Neural cell (in vitro differentiated cells): ENCODE results near the gene PTPRG. TPM values are rescaled to one million over a fixed set of nuclear protein-coding genes. Genes with fewer than 3 reads are reported as not detected.

ENCODE experiments used
- H2AFZ ChIP-seq: fragments of 200-600, 300-800 bp; sonication (generic), shearing (Covaris generic); 2 replicates; pipeline ENCODE4 v1.6.0; 2014; ENCODE audit warnings: low read depth, mild to moderate bottlenecking, antibody characterized with exemption, low read length, moderate library complexity
- H3F3A ChIP-seq: fragments of 200-600 bp; shearing (Covaris generic); 2 replicates; pipeline ENCODE4 v1.6.1; 2016; ENCODE audit warnings: mild to moderate bottlenecking, moderate library complexity, mixed read lengths, antibody characterized with exemption, low read length; ENCODE audit not compliant: insufficient read depth, poor library complexity, severe bottlenecking
- H3K27ac ChIP-seq: fragments of 200-600, 300-800 bp; sonication (generic), shearing (Covaris generic); 2 replicates; pipeline ENCODE4 v1.5.1; 2014; ENCODE audit warnings: mild to moderate bottlenecking, low read length, moderate library complexity
- H3K27me3 ChIP-seq: fragments of 300-800, 200-600 bp; sonication (generic), shearing (Covaris generic); 2 replicates; pipeline ENCODE4 v1.6.0; 2014; ENCODE audit warnings: mild to moderate bottlenecking, low read depth, low read length, moderate library complexity; ENCODE audit not compliant: insufficient read depth
- H3K36me3 ChIP-seq: fragments of 300-800, 200-600 bp; sonication (generic), shearing (Covaris generic); 2 replicates; pipeline ENCODE4 v1.5.1; 2014; ENCODE audit warnings: mild to moderate bottlenecking, antibody characterized with exemption, low read length, moderate library complexity; ENCODE audit not compliant: insufficient read depth
- H3K4me2 ChIP-seq: fragments of 300-800, 200-600 bp; sonication (generic), shearing (Covaris generic); 2 replicates; pipeline ENCODE4 v1.6.0; 2014; ENCODE audit warnings: mild to moderate bottlenecking, low read length
- H3K4me3 ChIP-seq: fragments of 300-800, 200-600 bp; sonication (generic), shearing (Covaris generic); 2 replicates; pipeline ENCODE4 v1.5.1; 2014; ENCODE audit warnings: mild to moderate bottlenecking, low read length, moderate library complexity
- H3K79me2 ChIP-seq: fragments of 200-600 bp; shearing (Covaris generic); replicated peaks from 2 replicates; pipeline ENCODE4 v1.6.0; 2014; ENCODE audit warnings: mild to moderate bottlenecking, low read length, moderate library complexity; ENCODE audit not compliant: insufficient read depth
- H3K9ac ChIP-seq: fragments of 300-800, 200-600 bp; sonication (generic), shearing (Covaris generic); 2 replicates; pipeline ENCODE4 v1.6.1; 2016; ENCODE audit warnings: mild to moderate bottlenecking, low read length, mixed read lengths
- H3K9me2 ChIP-seq: fragments of 200-600 bp; shearing (Covaris generic); 2 replicates; pipeline ENCODE4 v1.6.1; 2016; ENCODE audit warnings: mild to moderate bottlenecking, low read length, mixed read lengths; ENCODE audit not compliant: insufficient read depth
- H3K9me3 ChIP-seq: fragments of 200-600, 300-800 bp; sonication (generic), shearing (Covaris generic); 2 replicates; pipeline ENCODE4 v1.6.1; 2016; ENCODE audit warnings: mild to moderate bottlenecking, mixed run types, low read length, moderate library complexity, mixed read lengths
- H4K20me1 ChIP-seq: fragments of 200-600 bp; shearing (Covaris generic); 2 replicates; pipeline ENCODE4 v1.6.1; 2016; ENCODE audit warnings: mild to moderate bottlenecking, mixed run types; ENCODE audit not compliant: insufficient read depth
- EP300 ChIP-seq: fragments of 450-650 bp; conservative IDR thresholded peaks from 2 replicates; pipeline ENCODE4 v1.6.1; 2014; ENCODE audit warnings: antibody characterized with exemption, mild to moderate bottlenecking, moderate library complexity; ENCODE audit not compliant: poor library complexity, severe bottlenecking
- EZH2 ChIP-seq: fragments of 200-600, 300-800 bp; shearing (Covaris generic), sonication (generic); IDR thresholded peaks from 2 replicates; pipeline ENCODE4 v1.6.1; 2014; ENCODE audit warnings: antibody characterized with exemption, low read length, borderline replicate concordance, mild to moderate bottlenecking; ENCODE audit not compliant: insufficient read depth, poor library complexity, severe bottlenecking
- MXI1 ChIP-seq: fragments of 450-650 bp; conservative IDR thresholded peaks from 2 replicates; pipeline ENCODE4 v1.6.1; 2014; ENCODE audit warnings: antibody characterized with exemption, mild to moderate bottlenecking; ENCODE audit not compliant: poor library complexity, severe bottlenecking
- POLR2AphosphoS5 ChIP-seq: IDR thresholded peaks from 2 replicates; pipeline ENCODE4 v1.6.1; 2012
- RAD21 ChIP-seq: fragments of 450-650 bp; conservative IDR thresholded peaks from 2 replicates; pipeline ENCODE4 v1.6.1; 2014; ENCODE audit warnings: antibody characterized with exemption, mild to moderate bottlenecking, moderate library complexity
- REST ChIP-seq: IDR thresholded peaks from 2 replicates; pipeline ENCODE4 v1.6.1; 2012; ENCODE audit warnings: borderline replicate concordance
- SMC3 ChIP-seq: fragments of 450-650 bp; conservative IDR thresholded peaks from 2 replicates; pipeline ENCODE4 v1.6.1; 2014; ENCODE audit warnings: antibody characterized with exemption, mild to moderate bottlenecking, moderate library complexity; ENCODE audit not compliant: poor library complexity
- TAF1 ChIP-seq: IDR thresholded peaks from 2 replicates; pipeline ENCODE4 v1.6.1; 2012; ENCODE audit warnings: low read depth
- polyA plus RNA-seq: library from polyadenylated mRNA; depleted of rRNA; stranded (reverse); fragments of >200 nt; gene quantifications from 2 replicates; pipeline ENCODE4 v1.2.3, GENCODE V29; 2014
- TF ChIP-seq, protein P1 (sequence below): fragments of 450-650 bp; IDR thresholded peaks from 2 replicates; pipeline ENCODE4 v1.5.1; 2014; ENCODE audit warnings: antibody characterized with exemption, mild to moderate bottlenecking, moderate library complexity; ENCODE audit not compliant: poor library complexity, severe bottlenecking

PTPRG gene
- polyA plus RNA-seq, 1 donor from 2014 or later = 33.1 TPM

GRCh38 chr3:62261736-62262135 is 700.4 kb downstream of the PTPRG start:
- no peaks in the 10 kb centered on the region for H3K27me3 ChIP-seq
- H3K4me2 ChIP-seq = no peak overlapping the region
- no peak overlapping the region for H3K4me3 ChIP-seq
- no peaks in the 10 kb centered on the region for H3K36me3 ChIP-seq
- no peaks in the 10 kb centered on the region for H3K9me3 ChIP-seq
- no peaks in the 10 kb centered on the region for H3F3A ChIP-seq
- H2AFZ ChIP-seq = no peak overlapping the region
- no peak overlapping the region for H3K9ac ChIP-seq
- H3K9me2 ChIP-seq = no peaks in the 10 kb centered on the region
- TF ChIP-seq TAF1 (no peak), REST (no peak), POLR2AphosphoS5 (no peak), SMC3 (no peak), MXI1 (no peak), RAD21 (no peak), EP300 (no peak), EZH2 (no peak)
- TF ChIP-seq, protein P1, sequence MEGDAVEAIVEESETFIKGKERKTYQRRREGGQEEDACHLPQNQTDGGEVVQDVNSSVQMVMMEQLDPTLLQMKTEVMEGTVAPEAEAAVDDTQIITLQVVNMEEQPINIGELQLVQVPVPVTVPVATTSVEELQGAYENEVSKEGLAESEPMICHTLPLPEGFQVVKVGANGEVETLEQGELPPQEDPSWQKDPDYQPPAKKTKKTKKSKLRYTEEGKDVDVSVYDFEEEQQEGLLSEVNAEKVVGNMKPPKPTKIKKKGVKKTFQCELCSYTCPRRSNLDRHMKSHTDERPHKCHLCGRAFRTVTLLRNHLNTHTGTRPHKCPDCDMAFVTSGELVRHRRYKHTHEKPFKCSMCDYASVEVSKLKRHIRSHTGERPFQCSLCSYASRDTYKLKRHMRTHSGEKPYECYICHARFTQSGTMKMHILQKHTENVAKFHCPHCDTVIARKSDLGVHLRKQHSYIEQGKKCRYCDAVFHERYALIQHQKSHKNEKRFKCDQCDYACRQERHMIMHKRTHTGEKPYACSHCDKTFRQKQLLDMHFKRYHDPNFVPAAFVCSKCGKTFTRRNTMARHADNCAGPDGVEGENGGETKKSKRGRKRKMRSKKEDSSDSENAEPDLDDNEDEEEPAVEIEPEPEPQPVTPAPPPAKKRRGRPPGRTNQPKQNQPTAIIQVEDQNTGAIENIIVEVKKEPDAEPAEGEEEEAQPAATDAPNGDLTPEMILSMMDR = no peak
- H3K79me2 ChIP-seq = no peaks in the 10 kb centered on the region
- no peak overlapping the region for H3K27ac ChIP-seq
- H4K20me1 ChIP-seq = no peaks in the 10 kb centered on the region

- H2AFZ ChIP-seq = no peak overlapping the region
- H3K36me3 ChIP-seq = peaks cover 5% of the 10 kb centered on the region
- no peaks in the 10 kb centered on the region for H3F3A ChIP-seq
- no peaks in the 10 kb centered on the region for H4K20me1 ChIP-seq
- no peaks in the 10 kb centered on the region for H3K27me3 ChIP-seq
- TF ChIP-seq TAF1 (no peak), EP300 (no peak), EZH2 (no peak), MXI1 (no peak), SMC3 (no peak), REST (no peak), POLR2AphosphoS5 (no peak), RAD21 (no peak)
- TF ChIP-seq, protein P1 = no peak
- no peaks in the 10 kb centered on the region for H3K9me3 ChIP-seq
- no peak overlapping the region for H3K4me2 ChIP-seq
- no peak overlapping the region for H3K4me3 ChIP-seq
- H3K9ac ChIP-seq = no peak overlapping the region
- H3K9me2 ChIP-seq = no peaks in the 10 kb centered on the region
- no peaks in the 10 kb centered on the region for H3K79me2 ChIP-seq
- no peak overlapping the region for H3K27ac ChIP-seq
Measured at GRCh38 chr3:62265528-62265927, 704.2 kb downstream of the PTPRG start.
